Smooth muscle cell of the brain vasculature (primary cell): ENCODE measurements around the gene CHCHD6.

Experiments
- DNase-seq: peaks from one replicate; pipeline ENCODE4 v3.0.0-alpha.2; 2012; ENCODE audit warnings: low read depth, low spot score

Gene CHCHD6

GRCh38 chr3:126668450-126669401, 35.3 kb upstream of the CHCHD6 start:
- no peak for DNase-seq

- DNase-seq, result no peak
These were observed 32.5 kb upstream of the CHCHD6 start for GRCh38 chr3:126671521-126671920.

- DNase-seq, result no peak
These were observed 31.7 kb upstream of the CHCHD6 start for GRCh38 chr3:126672340-126672739.

GRCh38 chr3:126672741-126673140, 31.3 kb upstream of the CHCHD6 start:
- no peak for DNase-seq

GRCh38 chr3:126676919-126677705, 26.9 kb upstream of the CHCHD6 start:
- no peak for DNase-seq

GRCh38 chr3:126677862-126678503, 26.1 kb upstream of the CHCHD6 start:
- no peak for DNase-seq

GRCh38 chr3:126678693-126679317, 25.2 kb upstream of the CHCHD6 start:
- no peak for DNase-seq

- DNase-seq, result peak; percentile 55
These were observed 24.7 kb upstream of the CHCHD6 start for GRCh38 chr3:126679318-126679751.

GRCh38 chr3:126679831-126680666, 24.0 kb upstream of the CHCHD6 start:
- no peak for DNase-seq

GRCh38 chr3:126680667-126681055, 23.4 kb upstream of the CHCHD6 start:
- no peak for DNase-seq

- DNase-seq, result no peak
These were observed 22.0 kb upstream of the CHCHD6 start for GRCh38 chr3:126682009-126682408.

- no peak for DNase-seq
These were observed 21.0 kb upstream of the CHCHD6 start for GRCh38 chr3:126683069-126683468.

GRCh38 chr3:126684218-126684751, 19.8 kb upstream of the CHCHD6 start:
- no peak for DNase-seq

- no peak for DNase-seq
These were observed 19.0 kb upstream of the CHCHD6 start for GRCh38 chr3:126685021-126685420.

- DNase-seq, result no peak
These were observed 18.5 kb upstream of the CHCHD6 start for GRCh38 chr3:126685493-126685892.

GRCh38 chr3:126691765-126692164, 12.3 kb upstream of the CHCHD6 start:
- DNase-seq, result no peak

- no peak for DNase-seq
These were observed 11.2 kb upstream of the CHCHD6 start for GRCh38 chr3:126692858-126693257.

GRCh38 chr3:126693921-126694320, 10.1 kb upstream of the CHCHD6 start:
- no peak for DNase-seq

- DNase-seq, result no peak
These were observed 7.3 kb upstream of the CHCHD6 start for GRCh38 chr3:126696701-126697267.

GRCh38 chr3:126699011-126699410, 5.0 kb upstream of the CHCHD6 start:
- no peak for DNase-seq
